Calu3 (cell line): Measurements from ENCODE around the gene TIPARP. TPM values are rescaled to one million over a fixed set of nuclear protein-coding genes. Genes with fewer than 3 reads are reported as not detected.
"Not testable (repeated sequence)": the region's sequence is repeated elsewhere in the genome, so short reads cannot be mapped to it uniquely, and the experiment has no call there.

Experiments used
- BruUV-seq: library from RNA; stranded (reverse); fragments of 400-500 nt; replicated peaks from 2 replicates; lab custom pipeline; 2021; lab: Mats Ljungman, UMichigan
- CTCF ChIA-PET: fragments of 300-600 bp; sonication (Branson Sonifier 250); formaldehyde crosslinking; loops from one replicate; lab custom pipeline; 2022; ENCODE audit warnings: antibody characterized with exemption; lab: Charles Lee
- DNase-seq: peaks from one replicate; pipeline ENCODE4 v3.0.0; 2022
- H3K27ac Mint-ChIP-seq: one replicate; pipeline ENCODE4 v1.8.0; 2022; ENCODE audit warnings: mixed read lengths; ENCODE audit not compliant: unreplicated experiment
- H3K27me3 Mint-ChIP-seq: one replicate; pipeline ENCODE4 v1.8.0; 2022; ENCODE audit warnings: mixed read lengths; ENCODE audit not compliant: unreplicated experiment
- H3K36me3 Mint-ChIP-seq: one replicate; pipeline ENCODE4 v1.8.0; 2022; ENCODE audit warnings: mild to moderate bottlenecking, moderate library complexity, mixed read lengths; ENCODE audit not compliant: insufficient read depth, unreplicated experiment
- H3K4me1 Mint-ChIP-seq: one replicate; pipeline ENCODE4 v1.8.0; 2022; ENCODE audit warnings: mild to moderate bottlenecking, low read depth, mixed read lengths; ENCODE audit not compliant: unreplicated experiment
- H3K4me3 Mint-ChIP-seq: one replicate; pipeline ENCODE4 v1.8.0; 2022; ENCODE audit warnings: mild to moderate bottlenecking, low read depth, moderate library complexity, mixed read lengths; ENCODE audit not compliant: unreplicated experiment
- H3K9me3 Mint-ChIP-seq: one replicate; pipeline ENCODE4 v1.8.0; 2022; ENCODE audit warnings: low read depth, mixed read lengths; ENCODE audit not compliant: unreplicated experiment
- intact Hi-C: fragments of 100-400 bp; cut with micrococcal nuclease; formaldehyde crosslinking; loops from one replicate; pipeline ENCODE4 v1.10.0; 2022; ENCODE audit not compliant: unreplicated experiment
- total RNA-seq: library from RNA; stranded (reverse); gene quantifications from 2 replicates; pipeline ENCODE4 v1.2.3, GENCODE V29; 2022
- TF ChIP-seq, protein P1 (sequence below): fragments of 200-600 bp; IDR thresholded peaks from one replicate; pipeline ENCODE4 v1.8.0; 2022; ENCODE audit warnings: antibody characterized with exemption; ENCODE audit not compliant: unreplicated experiment

TIPARP gene
- total RNA-seq, 1 experiment from 2014 or later, result 91.4 TPM

DNA sequence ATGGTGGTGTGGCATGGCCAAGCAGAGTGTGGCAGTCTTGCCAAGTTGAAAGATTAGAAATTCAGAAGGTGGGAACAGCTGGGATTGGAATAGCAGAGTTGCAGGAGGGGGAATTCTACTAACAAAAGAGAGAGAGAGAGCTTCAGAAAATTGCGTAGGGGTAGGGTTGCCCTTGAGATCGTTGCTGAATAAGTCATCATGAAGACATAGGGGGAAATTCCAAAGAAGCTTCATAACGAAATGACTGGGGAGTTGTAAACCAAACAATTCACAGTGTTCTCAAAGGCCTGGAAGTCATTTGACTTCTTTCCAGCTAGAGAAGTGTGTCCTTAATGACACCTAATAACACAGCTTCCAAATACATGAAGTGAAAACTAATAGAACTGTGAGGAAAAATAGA lies 26.3 kb upstream of the TIPARP start:
- CTCF ChIA-PET, result interaction anchor here (1.1 kb wide), 1 partner anchor 17 kb away, joined by 5 read pairs; no protein-coding TSS in a partner anchor
- Mint-ChIP-seq H3K27ac (no peak overlapping the region), H3K9me3 (no peaks in the 10 kb centered on the region), H3K4me3 (no peak overlapping the region), H3K4me1 (no peaks in the 10 kb centered on the region), H3K36me3 (no peaks in the 10 kb centered on the region), H3K27me3 (no peaks in the 10 kb centered on the region)
- intact Hi-C loops, result no loop called here
- BruUV-seq, result no TSS peak
- DNase-seq, result no peak
- TF ChIP-seq, protein P1, sequence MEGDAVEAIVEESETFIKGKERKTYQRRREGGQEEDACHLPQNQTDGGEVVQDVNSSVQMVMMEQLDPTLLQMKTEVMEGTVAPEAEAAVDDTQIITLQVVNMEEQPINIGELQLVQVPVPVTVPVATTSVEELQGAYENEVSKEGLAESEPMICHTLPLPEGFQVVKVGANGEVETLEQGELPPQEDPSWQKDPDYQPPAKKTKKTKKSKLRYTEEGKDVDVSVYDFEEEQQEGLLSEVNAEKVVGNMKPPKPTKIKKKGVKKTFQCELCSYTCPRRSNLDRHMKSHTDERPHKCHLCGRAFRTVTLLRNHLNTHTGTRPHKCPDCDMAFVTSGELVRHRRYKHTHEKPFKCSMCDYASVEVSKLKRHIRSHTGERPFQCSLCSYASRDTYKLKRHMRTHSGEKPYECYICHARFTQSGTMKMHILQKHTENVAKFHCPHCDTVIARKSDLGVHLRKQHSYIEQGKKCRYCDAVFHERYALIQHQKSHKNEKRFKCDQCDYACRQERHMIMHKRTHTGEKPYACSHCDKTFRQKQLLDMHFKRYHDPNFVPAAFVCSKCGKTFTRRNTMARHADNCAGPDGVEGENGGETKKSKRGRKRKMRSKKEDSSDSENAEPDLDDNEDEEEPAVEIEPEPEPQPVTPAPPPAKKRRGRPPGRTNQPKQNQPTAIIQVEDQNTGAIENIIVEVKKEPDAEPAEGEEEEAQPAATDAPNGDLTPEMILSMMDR, result no peak

DNA sequence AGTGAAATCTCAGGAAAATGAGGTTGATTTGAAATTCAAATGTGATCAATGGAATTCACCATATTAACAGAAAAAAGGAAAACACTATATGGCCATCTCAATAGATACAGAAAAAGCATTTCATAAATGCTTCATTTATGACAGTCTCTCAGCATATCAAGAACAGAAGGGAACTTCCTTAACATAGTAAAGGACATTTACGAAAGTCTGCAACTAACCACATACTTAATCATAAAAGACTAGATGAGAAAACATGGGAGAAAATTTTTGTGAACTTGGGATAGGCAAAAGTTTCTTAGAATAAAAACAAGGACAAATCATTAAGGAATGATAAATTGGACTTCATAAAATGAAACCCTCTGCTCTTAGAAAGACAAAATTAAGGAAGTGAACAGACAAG lies 24.7 kb upstream of the TIPARP start:
- Mint-ChIP-seq H3K36me3 (no peaks in the 10 kb centered on the region), H3K4me1 (no peaks in the 10 kb centered on the region), H3K27me3 (no peaks in the 10 kb centered on the region), H3K27ac (no peak overlapping the region), H3K4me3 (no peak overlapping the region), H3K9me3 (no peaks in the 10 kb centered on the region)
- TF ChIP-seq, protein P1, result no peak
- intact Hi-C loops, result no loop called here
- no TSS peak for BruUV-seq
- CTCF ChIA-PET, result no interaction called here
- no peak for DNase-seq

DNA sequence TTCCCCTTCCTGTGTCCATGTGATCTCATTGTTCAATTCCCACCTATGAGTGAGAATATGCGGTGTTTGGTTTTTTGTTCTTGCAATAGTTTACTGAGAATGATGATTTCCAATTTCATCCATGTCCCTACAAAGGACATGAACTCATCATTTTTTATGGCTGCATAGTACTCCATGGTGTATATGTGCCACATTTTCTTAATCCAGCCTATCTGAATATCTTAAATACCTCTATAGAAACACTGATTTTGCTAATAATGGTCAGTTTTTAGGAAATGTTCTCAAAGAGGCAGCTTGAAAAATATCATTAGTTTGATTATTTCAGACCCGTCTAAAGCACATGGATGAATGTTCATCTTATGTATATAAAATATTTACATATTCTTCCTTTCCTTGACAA lies 21.7 kb upstream of the TIPARP start:
- H3K9me3 Mint-ChIP-seq, BruUV-seq, H3K27me3 Mint-ChIP-seq, H3K36me3 Mint-ChIP-seq, H3K27ac Mint-ChIP-seq, H3K4me3 Mint-ChIP-seq, DNase-seq, CTCF ChIA-PET, intact Hi-C loops, H3K4me1 Mint-ChIP-seq: not testable (repeated sequence)

DNA sequence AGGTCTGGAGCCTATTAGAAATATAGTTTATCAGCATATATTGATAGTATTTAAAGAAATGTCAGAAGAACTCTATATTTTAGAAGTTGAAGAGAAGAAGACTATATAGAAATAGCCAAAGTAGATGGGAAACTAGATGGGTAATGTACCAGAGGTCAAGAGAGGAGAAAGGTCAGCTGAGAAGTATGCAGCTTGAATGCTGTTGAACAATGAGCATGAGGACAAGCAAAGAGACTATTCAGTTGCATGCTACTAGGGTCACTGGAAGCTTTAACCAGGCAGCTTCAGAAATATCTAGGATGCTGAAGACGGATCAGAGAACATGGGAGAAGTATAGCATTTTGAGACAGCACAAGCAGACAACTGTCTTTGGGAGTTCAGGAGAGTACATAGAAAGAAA lies 19.6 kb upstream of the TIPARP start:
- Mint-ChIP-seq H3K4me3 (no peak overlapping the region), H3K9me3 (no peaks in the 10 kb centered on the region), H3K36me3 (no peaks in the 10 kb centered on the region), H3K27ac (no peak overlapping the region), H3K27me3 (no peaks in the 10 kb centered on the region), H3K4me1 (no peaks in the 10 kb centered on the region)
- intact Hi-C loops, result no loop called here
- DNase-seq, result no peak
- no TSS peak for BruUV-seq
- CTCF ChIA-PET, result interaction anchor here (0.7 kb wide), 1 partner anchor 547 kb away, joined by 4 read pairs; no protein-coding TSS in a partner anchor
- TF ChIP-seq, protein P1, result no peak

DNA sequence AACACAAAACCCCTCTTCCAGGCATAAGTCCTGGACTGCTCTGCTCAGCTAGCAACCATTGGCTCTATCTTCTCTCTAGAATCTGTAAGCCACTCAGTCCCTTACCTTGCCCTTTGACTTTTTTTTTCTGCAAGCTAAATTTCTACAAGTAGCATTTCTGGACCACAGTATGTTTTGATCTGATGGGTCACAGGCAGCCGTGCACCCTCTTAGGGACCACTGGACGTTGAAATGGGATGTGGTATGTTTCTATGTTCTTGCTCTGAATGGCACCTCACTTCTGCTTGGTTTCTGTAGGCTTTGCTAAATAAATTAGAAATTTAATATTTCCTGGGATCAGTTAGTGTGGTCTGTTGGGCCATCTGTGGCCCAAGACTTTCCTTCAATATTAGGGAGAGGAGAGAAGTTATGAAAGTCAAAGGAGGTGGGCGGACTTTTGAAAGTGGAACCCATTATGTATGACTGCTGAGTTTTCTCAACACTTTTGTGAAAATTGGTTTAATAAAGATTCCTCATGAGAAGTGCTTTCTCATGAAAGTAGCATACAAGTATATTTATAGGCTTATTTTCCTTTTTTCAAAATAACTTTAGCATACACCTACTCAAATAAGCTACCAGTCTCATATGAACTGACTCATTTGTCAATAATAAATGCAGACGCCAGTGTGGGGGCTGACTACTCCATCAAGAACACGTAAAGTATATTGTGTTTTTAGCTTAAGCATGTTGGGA lies 18.4 kb upstream of the TIPARP start:
- H3K4me1 Mint-ChIP-seq, result no peaks in the 10 kb centered on the region
- no peak overlapping the region for H3K4me3 Mint-ChIP-seq
- H3K27ac Mint-ChIP-seq, result no peak overlapping the region
- no peaks in the 10 kb centered on the region for H3K27me3 Mint-ChIP-seq
- H3K36me3 Mint-ChIP-seq, result no peaks in the 10 kb centered on the region
- DNase-seq, result no peak
- no peaks in the 10 kb centered on the region for H3K9me3 Mint-ChIP-seq
- TF ChIP-seq, protein P1, result no peak
- intact Hi-C loops, result no loop called here
- BruUV-seq, result no TSS peak
- CTCF ChIA-PET, result interaction anchor here (1.3 kb wide), 1 partner anchor 9 kb away, joined by 3 read pairs; no protein-coding TSS in a partner anchor
